NCI-H446 treated with DMSO at 0.1 percent for 48 hours (cell line): ENCODE data around the gene KLHDC2.
"Not testable (repeated sequence)": the region's sequence is repeated elsewhere in the genome, so short reads cannot be mapped to it uniquely, and the experiment has no call there.

Experiments
- DNase-seq: peaks from one replicate; lab custom pipeline; 2025; lab: John Stamatoyannopoulos, UW

The KLHDC2 gene

GRCh38 chr14:49781040-49781439 lies 13.1 kb downstream of the KLHDC2 start:
- not testable (repeated sequence) for DNase-seq

DNA sequence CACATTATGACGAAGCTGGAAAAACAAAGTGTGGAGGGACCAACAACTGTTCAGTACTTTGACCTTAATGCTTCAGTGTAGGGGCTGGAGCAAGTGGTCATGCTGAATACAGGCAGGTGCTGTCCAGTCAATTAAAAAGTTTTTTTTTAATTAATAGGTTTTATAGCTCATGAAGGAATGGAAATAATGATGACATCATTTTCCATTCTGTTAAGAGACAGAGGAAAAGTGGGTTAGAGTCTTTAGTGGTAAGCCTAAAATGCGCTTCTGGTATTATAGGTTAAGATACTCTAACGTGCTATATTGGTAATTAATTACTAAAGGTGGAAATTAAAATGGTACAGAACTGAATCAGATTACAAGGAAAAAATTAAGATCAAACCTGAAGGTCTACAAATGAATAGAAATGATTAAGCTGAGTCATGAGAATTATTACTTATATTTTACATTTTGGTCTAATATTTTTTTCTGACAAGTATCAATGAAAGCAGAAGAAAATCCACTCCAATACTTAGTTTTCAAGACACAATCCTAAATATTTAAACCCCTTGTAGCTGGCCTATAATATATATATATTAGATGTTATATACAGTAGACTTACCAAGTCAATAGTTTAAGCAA lies 15.6 kb downstream of the KLHDC2 start:
- no peak for DNase-seq

- DNase-seq: no peak
Observed at GRCh38 chr14:49786315-49786714, 18.4 kb downstream of the KLHDC2 start.

GRCh38 chr14:49792618-49793017 lies 24.7 kb downstream of the KLHDC2 start:
- DNase-seq: no peak

DNA sequence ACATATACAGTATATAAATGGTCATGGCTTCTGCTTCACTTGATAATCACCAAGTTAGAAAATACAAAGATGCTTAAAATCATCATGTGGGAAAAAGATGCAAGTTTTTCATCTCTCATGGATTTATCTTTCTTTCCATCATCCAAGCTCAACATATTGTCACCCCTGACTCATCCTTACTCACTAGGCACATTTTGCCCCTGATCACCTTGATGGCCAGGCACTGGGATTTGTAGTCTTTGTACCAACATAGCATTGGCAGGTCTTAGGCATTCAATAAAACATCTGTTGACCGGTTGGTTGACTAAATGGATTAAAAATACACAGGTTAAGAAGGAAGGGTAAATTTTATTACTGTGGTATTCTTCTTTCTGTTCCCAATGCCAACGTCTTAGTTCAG lies 28.1 kb downstream of the KLHDC2 start:
- no peak for DNase-seq

DNA sequence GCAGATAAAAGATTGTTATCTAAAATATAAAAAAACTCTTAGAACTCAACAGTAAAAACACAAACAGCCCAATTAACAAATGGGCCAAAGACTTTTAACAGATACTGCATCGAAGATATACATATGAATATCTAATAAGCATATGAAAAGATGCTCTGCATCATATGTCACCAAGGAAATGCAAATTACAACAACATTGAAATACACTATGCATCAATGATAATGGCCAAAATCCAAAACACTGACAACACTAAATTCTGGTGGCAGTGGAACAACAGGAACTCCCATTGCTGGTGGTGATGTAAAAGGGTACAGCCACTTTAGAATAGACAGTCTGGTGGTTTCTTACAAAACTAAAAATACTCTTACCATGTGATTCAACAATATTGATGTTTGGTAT lies 40.8 kb downstream of the KLHDC2 start:
- no peak for DNase-seq

DNA sequence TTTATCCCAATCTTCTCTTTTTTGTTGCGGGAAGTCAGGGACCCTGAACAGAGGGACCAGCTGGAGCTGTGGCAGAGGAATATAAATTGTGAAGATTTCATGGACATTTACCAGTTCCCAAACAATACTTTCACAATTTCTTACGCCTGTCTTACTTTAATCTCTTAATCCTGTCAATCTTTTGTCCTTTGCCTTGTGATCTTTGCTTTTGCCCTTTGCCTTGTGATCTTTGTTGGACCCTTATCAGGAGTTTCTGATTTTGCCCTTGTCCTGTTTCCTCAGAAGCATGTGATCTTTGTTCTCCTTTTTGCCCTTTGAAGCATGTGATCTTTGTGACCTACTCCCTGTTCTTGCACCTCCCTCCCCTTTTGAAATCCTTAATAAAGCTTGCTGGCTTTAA lies 48.2 kb downstream of the KLHDC2 start:
- not testable (repeated sequence) for DNase-seq

GRCh38 chr14:49816844-49817243 lies 48.9 kb downstream of the KLHDC2 start:
- DNase-seq: no peak

DNA sequence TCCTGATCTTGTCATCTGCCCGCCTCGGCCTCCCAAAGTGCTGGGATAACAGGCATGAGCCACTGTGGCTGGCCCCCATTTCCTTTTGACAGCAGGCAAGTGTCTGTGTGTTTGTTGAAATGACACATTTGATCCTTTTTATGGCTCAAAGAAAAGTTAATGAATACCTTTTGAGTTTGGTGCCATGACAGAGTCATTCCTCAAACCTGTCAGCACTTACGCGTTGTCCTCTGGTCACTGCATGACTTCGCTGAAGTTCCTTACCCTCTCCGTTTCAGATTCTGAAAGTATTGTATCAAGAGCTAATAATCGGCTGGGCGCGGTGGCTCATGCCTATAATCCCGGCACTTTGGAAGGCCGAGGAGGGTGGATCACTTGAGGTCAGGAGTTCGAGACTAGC lies 52.2 kb downstream of the KLHDC2 start:
- no peak for DNase-seq

GRCh38 chr14:49828640-49829039 lies 60.7 kb downstream of the KLHDC2 start:
- no peak for DNase-seq
